Parathyroid adenoma (tissue), 2 donors: Measurements from ENCODE around the gene DRAM1.
"Not testable (repeated sequence)": the region's sequence is repeated elsewhere in the genome, so short reads cannot be mapped to it uniquely, and the experiment has no call there.

Source experiments
- H2AFZ ChIP-seq: fragments of 300-600 bp; sonication (generic); one replicate; pipeline ENCODE4 v1.7.0; 2017; ENCODE audit warnings: antibody characterized with exemption, mild to moderate bottlenecking
- H3K27ac ChIP-seq: fragments of 300-600 bp; sonication (generic); one replicate; pipeline ENCODE4 v1.7.0; 2017
- H3K27me3 ChIP-seq: fragments of 300-600 bp; sonication (generic); one replicate; pipeline ENCODE4 v1.7.0; 2017; ENCODE audit warnings: low read length; ENCODE audit not compliant: control insufficient read depth, insufficient read depth
- H3K36me3 ChIP-seq: fragments of 300-600 bp; sonication (generic); one replicate; pipeline ENCODE4 v1.7.0; 2017; ENCODE audit warnings: low read length; ENCODE audit not compliant: control insufficient read depth, insufficient read depth
- H3K4me1 ChIP-seq: fragments of 300-600 bp; sonication (generic); one replicate; pipeline ENCODE4 v1.7.0; 2017; ENCODE audit warnings: control low read depth
- H3K4me2 ChIP-seq: fragments of 300-600 bp; sonication (generic); one replicate; pipeline ENCODE4 v1.7.0; 2017; ENCODE audit warnings: low read length
- H3K4me3 ChIP-seq: fragments of 300-600 bp; sonication (generic); one replicate; pipeline ENCODE4 v1.7.0; 2017; ENCODE audit warnings: low read depth, low read length
- H3K79me2 ChIP-seq: fragments of 300-600 bp; sonication (generic); one replicate; pipeline ENCODE4 v1.7.0; 2017; ENCODE audit warnings: control low read depth
- H3K9ac ChIP-seq: fragments of 300-600 bp; sonication (generic); one replicate; pipeline ENCODE4 v1.7.0; 2017; ENCODE audit warnings: mild to moderate bottlenecking
- H3K9me3 ChIP-seq: fragments of 300-600 bp; sonication (generic); one replicate; pipeline ENCODE4 v1.7.0; 2017; ENCODE audit warnings: low read length; ENCODE audit not compliant: control insufficient read depth
- TF ChIP-seq, protein P1 (sequence below): fragments of 300-600 bp; sonication (generic); IDR thresholded peaks from one replicate; pipeline ENCODE4 v1.7.0; 2017; ENCODE audit warnings: antibody characterized with exemption, mild to moderate bottlenecking
- donor health status: primary hyperparathyroidism.

The DRAM1 gene

DNA sequence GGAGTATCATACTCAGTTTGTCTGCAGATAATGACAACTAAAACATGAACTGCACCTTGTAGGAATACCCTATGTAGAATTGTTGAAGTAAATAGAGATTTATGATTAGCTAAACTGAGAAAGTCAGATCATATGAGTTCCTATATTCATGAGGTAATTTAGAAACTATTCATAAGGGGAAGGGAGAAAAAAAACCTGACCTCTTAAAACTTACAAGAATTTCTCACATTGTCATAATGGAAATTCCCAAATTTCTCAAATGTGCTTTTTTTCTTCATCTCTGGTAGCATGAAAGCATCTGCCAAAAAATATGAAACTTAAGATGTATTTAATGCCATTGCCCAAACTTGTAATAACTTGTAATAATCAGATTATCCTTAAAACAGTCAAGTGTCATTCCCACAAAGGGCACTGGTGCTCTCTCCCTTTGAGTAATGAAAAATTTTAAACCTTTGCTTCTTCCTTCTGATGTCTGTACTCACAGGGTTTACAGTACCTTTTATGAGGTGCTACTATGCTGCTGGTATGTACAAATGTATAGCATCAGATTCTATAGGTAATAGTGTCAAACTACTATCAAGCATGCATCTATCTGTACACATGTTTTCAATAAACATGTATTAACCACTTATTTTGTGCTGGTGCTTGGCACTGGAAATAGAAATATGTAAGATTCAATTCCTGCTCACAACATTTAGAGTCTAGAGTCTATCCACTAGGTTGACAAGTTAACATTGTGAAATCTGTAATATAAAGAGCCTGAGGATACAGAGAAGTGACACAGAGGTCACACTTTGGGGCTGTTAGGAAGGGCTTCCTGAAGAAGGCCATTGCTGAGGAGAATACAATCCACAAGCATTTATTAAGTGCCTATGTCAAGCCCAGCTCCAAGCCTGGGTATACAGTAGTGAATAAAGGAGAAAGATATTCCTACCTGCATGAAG lies 17.4 kb upstream of the DRAM1 start:
- Histone ChIP-seq H3K4me1 (peaks cover 10% of the 10 kb centered on the region), H3K9me3 (no peaks in the 10 kb centered on the region), H3K4me3 (no peak overlapping the region), H2AFZ (no peak overlapping the region), H3K79me2 (no peaks in the 10 kb centered on the region), H3K4me2 (no peak overlapping the region), H3K9ac (no peak overlapping the region), H3K27me3 (no peaks in the 10 kb centered on the region), H3K27ac (no peak overlapping the region), H3K36me3 (no peaks in the 10 kb centered on the region)
- TF ChIP-seq, protein P1, sequence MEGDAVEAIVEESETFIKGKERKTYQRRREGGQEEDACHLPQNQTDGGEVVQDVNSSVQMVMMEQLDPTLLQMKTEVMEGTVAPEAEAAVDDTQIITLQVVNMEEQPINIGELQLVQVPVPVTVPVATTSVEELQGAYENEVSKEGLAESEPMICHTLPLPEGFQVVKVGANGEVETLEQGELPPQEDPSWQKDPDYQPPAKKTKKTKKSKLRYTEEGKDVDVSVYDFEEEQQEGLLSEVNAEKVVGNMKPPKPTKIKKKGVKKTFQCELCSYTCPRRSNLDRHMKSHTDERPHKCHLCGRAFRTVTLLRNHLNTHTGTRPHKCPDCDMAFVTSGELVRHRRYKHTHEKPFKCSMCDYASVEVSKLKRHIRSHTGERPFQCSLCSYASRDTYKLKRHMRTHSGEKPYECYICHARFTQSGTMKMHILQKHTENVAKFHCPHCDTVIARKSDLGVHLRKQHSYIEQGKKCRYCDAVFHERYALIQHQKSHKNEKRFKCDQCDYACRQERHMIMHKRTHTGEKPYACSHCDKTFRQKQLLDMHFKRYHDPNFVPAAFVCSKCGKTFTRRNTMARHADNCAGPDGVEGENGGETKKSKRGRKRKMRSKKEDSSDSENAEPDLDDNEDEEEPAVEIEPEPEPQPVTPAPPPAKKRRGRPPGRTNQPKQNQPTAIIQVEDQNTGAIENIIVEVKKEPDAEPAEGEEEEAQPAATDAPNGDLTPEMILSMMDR, result no peak

DNA sequence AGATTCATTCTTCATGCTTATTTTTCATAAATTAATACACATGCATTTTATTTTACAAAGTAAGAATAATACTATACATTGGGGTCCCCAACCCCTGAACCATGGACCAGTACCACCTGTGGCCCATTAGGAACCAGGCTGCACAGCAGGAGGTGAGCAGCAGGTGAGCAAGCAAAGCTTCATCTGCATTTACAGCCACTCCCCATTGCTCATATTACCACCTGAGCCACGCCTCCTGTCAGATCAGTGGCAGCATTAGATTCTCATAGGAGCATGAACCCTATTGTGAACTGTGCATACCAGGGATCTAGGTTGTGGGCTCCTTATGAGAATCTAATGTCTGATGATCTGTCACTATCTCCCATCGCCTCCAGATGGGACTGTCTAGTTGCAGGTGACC lies 15.7 kb upstream of the DRAM1 start:
- H3K4me3 ChIP-seq, H3K9me3 ChIP-seq, H3K4me2 ChIP-seq, H3K9ac ChIP-seq, H3K27me3 ChIP-seq, H3K27ac ChIP-seq, H3K36me3 ChIP-seq, H3K79me2 ChIP-seq, H2AFZ ChIP-seq: not testable (repeated sequence)
- peaks cover 13% of the 10 kb centered on the region for H3K4me1 ChIP-seq

DNA sequence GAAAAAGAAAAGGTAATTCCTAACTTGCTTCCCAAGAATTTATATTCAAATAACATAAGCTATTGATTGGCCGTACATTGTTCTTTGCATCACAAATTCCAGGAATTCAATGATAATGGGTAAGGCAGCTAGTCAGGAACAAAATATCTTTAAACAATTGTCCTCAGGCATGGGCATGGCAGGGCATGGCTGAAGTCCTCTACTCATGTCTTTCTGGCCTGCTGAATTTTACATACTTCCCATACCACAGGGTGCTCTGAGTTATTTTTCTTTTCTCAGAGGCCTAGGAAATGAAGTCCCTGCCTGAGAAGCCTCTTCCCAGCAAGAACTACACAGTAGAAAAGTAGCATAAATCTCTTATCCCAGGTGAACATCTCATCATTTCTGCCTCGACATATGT lies 15.1 kb upstream of the DRAM1 start:
- TF ChIP-seq, protein P1, result no peak
- H3K9me3 ChIP-seq, result no peaks in the 10 kb centered on the region
- peaks cover 18% of the 10 kb centered on the region for H3K4me1 ChIP-seq
- H2AFZ ChIP-seq, result peak overlapping the region; percentile 36
- H3K4me3 ChIP-seq, result no peak overlapping the region
- no peak overlapping the region for H3K9ac ChIP-seq
- H3K27me3 ChIP-seq, result no peaks in the 10 kb centered on the region
- H3K36me3 ChIP-seq, result no peaks in the 10 kb centered on the region
- H3K27ac ChIP-seq, result no peak overlapping the region
- no peaks in the 10 kb centered on the region for H3K79me2 ChIP-seq
- H3K4me2 ChIP-seq, result no peak overlapping the region

DNA sequence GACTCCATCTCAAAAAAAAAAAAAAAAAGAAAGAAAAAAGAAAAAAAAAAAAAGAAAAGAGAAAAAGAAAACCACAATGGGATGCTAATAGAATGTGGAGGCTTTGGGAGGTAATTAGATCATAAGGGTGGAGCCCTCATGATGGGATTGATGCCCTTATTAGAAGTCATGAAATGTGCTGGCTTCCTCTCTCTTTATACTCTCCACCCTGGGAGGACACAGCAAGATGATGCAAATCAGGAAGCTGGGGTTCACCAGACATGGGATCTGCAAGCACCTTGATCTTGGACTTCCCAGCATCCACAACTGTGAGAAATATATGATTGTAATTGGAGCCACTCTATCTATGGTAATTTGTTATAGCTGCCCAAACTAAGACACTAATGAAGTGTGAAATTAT lies 13.4 kb upstream of the DRAM1 start:
- no peaks in the 10 kb centered on the region for H3K9me3 ChIP-seq
- H3K36me3 ChIP-seq, result no peaks in the 10 kb centered on the region
- no peaks in the 10 kb centered on the region for H3K79me2 ChIP-seq
- no peak overlapping the region for H3K4me3 ChIP-seq
- no peak overlapping the region for H3K27ac ChIP-seq
- no peak overlapping the region for H2AFZ ChIP-seq
- no peak overlapping the region for H3K9ac ChIP-seq
- H3K4me2 ChIP-seq, result no peak overlapping the region
- H3K27me3 ChIP-seq, result no peaks in the 10 kb centered on the region
- peaks cover 20% of the 10 kb centered on the region for H3K4me1 ChIP-seq
- TF ChIP-seq, protein P1, result no peak

DNA sequence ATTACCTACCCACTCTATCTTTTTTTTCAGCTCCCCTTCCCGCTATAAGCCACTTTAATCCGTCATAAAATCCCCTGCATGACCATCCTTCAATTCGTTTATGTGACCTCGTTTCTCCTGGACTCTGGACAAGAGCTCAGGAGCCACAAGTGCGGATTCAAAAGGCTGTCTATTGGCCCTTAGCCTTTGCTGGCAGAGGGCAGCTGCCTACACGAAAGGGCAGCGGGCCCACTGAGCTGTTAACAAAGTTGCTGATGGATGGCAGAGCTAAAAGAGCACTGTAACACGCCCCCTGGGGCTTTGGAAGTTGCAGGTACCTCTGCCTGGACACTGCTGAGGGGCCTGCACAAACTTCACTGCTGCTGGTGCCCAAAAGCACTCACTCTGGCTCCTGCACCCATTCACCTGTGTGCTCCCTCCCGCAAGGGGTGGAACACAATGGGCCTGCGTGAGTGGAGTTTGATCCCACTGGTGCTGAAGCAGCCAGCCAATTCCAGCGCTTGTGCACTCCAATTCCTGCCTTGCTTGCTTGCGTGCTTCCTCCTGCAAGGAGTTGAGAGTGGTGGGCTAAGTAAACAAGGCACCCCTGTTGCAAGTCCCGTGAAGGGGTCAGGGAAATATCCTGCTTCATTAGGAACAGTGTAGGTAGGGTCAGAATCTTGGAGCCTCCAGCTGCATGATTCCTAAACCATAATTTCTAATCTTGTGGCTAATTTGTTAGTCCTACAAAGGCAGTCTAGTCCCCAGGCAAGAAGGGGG lies 10.6 kb upstream of the DRAM1 start:
- Histone ChIP-seq H3K27ac (peak overlapping the region; percentile 97), H3K4me1 (peaks cover 20% of the 10 kb centered on the region), H3K4me3 (no peak overlapping the region), H3K79me2 (no peaks in the 10 kb centered on the region), H2AFZ (peak overlapping the region; percentile 77), H3K27me3 (no peaks in the 10 kb centered on the region), H3K9me3 (no peaks in the 10 kb centered on the region), H3K4me2 (no peak overlapping the region), H3K36me3 (no peaks in the 10 kb centered on the region), H3K9ac (no peak overlapping the region)
- TF ChIP-seq, protein P1, result no peak

DNA sequence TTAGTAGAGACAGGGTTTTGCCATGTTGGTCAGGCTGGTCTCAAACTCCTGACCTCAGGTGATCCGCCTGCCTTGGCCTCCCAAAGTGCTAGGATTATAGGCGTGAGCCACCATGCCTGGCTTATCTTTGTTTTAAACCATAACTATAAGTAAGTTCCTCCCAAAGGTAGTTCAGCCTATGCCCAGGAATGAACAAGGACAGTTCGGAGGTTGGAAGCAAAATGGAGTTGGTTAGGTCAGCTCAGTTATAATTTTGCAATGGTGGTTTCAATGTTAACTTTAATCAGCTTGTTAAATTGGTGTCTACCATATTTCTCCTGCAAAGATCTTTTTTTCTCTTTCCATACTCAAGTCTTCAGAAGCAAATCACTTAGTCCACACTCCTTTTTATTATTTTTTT lies 9.8 kb upstream of the DRAM1 start:
- H3K36me3 ChIP-seq, H3K9ac ChIP-seq, H3K4me3 ChIP-seq, H3K4me2 ChIP-seq, H3K9me3 ChIP-seq, H3K27me3 ChIP-seq, H2AFZ ChIP-seq, H3K79me2 ChIP-seq: not testable (repeated sequence)
- Histone ChIP-seq H3K4me1 (peaks cover 20% of the 10 kb centered on the region), H3K27ac (peak overlapping the region; percentile 97)
